ENCODE data around the gene C2CD2. TPM values are rescaled to one million over a fixed set of nuclear protein-coding genes. Genes with fewer than 3 reads are reported as not detected.

Gene C2CD2
- total and polyA plus RNA-seq, 8 donors = 18.3 to 24.1 (median 19.6) TPM

DNA sequence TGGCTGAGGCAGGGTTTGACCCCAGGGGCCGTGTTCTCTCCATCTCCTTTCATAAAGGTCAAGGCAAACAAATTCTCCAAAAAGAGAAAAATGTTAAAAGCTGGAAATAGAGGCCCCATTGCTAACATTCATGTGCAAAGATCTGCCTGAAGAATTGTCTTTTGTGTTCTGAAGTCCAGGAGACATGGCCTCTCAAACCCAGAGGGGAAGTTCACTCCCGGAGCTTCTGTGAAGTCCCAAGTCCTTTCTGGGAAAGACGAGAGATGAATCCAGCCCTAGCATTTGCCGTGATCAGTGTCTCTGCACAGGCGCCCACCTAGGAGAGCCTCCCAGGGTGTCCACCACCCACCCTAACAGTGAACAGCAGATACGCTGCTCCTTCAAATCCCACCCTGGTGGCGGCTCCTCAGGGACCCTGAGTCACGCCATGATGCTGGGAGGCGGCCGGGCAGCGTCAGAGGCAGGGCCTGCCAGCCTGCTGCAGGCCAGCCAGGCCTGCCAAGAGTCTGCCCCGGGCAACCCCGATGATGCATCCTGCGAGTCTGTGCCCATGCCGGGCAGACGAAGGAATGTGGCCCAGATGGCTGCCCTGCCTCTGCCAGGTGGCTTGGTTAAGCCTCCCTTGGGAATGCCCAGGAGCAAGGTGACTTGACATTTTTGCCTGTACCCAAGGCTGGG, 5.2 kb upstream of the C2CD2 start:
- Histone ChIP-seq H3K36me3 (no peaks in the 10 kb centered on the region), H3K27ac (no peak overlapping the region), H3K27me3 (no peaks in the 10 kb centered on the region), H3K9me3 (no peaks in the 10 kb centered on the region), H3K4me3 (no peak overlapping the region), H3K4me1 (peaks cover 3 to 13% of the 10 kb centered on the region in 2 donors)
- ATAC-seq = no peak
- TF ChIP-seq, protein P1, sequence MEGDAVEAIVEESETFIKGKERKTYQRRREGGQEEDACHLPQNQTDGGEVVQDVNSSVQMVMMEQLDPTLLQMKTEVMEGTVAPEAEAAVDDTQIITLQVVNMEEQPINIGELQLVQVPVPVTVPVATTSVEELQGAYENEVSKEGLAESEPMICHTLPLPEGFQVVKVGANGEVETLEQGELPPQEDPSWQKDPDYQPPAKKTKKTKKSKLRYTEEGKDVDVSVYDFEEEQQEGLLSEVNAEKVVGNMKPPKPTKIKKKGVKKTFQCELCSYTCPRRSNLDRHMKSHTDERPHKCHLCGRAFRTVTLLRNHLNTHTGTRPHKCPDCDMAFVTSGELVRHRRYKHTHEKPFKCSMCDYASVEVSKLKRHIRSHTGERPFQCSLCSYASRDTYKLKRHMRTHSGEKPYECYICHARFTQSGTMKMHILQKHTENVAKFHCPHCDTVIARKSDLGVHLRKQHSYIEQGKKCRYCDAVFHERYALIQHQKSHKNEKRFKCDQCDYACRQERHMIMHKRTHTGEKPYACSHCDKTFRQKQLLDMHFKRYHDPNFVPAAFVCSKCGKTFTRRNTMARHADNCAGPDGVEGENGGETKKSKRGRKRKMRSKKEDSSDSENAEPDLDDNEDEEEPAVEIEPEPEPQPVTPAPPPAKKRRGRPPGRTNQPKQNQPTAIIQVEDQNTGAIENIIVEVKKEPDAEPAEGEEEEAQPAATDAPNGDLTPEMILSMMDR (IDR thresholded peaks at IDR 0.05) = no peak
- intact Hi-C loops (cut with DNase I) = no loop called here
- no peak for DNase-seq

DNA sequence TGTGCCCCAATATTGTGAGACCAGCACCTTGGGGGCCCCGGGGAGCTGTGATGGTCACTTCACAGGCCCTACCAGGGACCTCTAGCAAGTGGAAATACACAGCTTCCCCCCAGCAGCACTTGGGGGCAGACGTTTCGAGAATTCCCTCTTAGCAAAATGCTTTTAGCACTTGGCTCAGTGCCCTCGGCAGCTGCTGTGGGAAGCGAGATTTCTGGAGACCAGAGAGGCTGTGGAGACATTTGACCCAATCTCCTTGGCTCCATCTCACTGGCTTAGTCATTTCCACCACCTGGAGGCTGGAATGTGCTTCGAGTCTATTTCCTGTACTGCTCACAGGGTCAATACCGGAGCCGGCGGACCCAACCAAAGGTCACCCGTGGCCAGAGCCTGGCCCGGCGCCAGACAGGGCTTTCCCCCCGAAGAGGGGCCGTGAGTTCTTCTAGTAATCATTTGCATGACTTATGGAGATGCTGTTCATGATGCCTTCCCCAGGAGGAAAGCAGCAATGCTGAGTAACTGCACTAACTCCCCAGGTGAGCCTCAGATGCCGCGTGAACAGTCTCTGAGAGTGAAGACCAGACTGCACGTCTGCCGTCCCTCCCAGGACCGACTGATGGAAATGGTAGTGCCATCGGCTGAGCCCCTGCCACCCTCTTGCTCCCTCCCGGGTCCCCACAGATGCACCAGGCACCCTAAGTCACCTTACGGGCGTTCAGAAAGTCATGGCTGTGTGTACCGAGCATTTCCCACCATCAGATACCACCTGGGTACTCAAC, 4.4 kb upstream of the C2CD2 start:
- TF ChIP-seq, protein P1 (IDR thresholded peaks at IDR 0.05) = no peak
- DNase-seq = peak in 3 of 4 donors; percentile 58 to 88 (median 77)
- ATAC-seq = peak; percentile 29
- intact Hi-C loops (cut with DNase I) = no loop called here
- peaks cover 0 to 4% of the 10 kb centered on the region in 2 donors for H3K27me3 ChIP-seq
- H3K27ac ChIP-seq = peak overlapping the region in 1 of 2 donors; percentile 8
- H3K9me3 ChIP-seq = no peaks in the 10 kb centered on the region
- H3K4me3 ChIP-seq = no peak overlapping the region
- H3K4me1 ChIP-seq = peaks cover 6 to 13% of the 10 kb centered on the region in 2 donors
- no peaks in the 10 kb centered on the region for H3K36me3 ChIP-seq

DNA sequence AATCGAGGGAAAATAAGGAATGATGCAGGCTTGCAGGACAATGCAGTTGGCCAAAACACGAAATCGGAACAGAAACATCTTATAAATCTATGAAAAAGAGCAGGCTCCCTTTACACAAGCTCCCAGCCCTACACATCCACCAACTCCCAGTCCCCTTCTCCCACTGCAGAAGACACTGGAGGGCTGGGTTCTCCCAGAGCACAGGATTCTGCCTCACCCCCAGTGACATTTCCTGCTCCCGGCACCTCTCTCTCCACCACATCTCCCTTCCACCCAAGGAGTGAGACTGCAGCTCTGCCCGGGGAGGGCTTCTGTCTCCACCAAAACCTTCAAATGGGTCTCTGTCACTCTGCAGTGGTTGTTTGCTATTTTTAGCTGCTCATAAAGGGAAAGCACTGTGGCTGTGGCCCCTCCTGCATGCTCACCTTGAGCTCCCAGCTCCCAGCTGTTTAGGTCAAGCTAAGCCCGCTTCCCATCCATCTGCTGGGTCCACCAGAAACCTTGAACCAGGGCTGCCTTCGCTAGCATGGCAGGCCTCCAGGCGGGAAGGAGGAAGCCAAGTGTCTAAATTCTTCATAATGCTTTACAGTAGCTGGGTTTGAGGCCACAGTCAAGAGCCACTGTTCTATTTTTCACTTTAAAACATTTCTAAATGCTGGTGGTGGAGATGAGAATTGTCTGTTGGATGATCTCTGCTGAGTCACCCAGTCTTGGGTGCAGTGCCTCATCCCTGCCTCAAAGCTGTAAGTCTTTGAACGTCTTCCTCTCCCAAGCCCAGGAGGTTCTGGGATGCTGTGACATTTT, 3.3 kb upstream of the C2CD2 start:
- intact Hi-C loops (cut with DNase I) = no loop called here
- TF ChIP-seq, protein P1 (IDR thresholded peaks at IDR 0.05) = no peak
- Histone ChIP-seq H3K36me3 (no peaks in the 10 kb centered on the region), H3K4me3 (no peak overlapping the region), H3K4me1 (peaks cover 17 to 22% of the 10 kb centered on the region in 2 donors), H3K27me3 (peaks cover 0 to 12% of the 10 kb centered on the region in 2 donors), H3K9me3 (no peaks in the 10 kb centered on the region), H3K27ac (peak overlapping the region in 1 of 2 donors; percentile 21)
- ATAC-seq = no peak
- DNase-seq = no peak

DNA sequence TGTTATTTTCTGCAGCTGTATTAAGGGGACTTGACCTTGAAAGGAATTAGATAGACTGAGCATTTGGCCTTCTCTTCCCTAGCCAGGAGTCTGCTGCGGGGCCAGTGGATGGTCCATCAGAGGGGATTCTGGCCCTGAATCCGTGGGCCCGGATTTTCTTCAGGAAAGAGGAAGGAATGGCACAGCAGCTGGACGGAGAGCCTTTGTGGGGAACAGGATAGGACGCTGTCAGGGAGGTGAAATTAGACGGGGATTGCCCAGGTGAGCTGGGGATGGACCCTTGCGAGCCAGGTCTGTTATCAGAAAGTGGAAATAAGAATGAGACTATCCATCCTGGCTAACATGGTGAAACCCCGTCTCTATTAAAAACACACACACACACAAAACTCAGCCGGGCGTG, 1.7 kb upstream of the C2CD2 start:
- no peak for DNase-seq
- Histone ChIP-seq H3K9me3 (no peaks in the 10 kb centered on the region), H3K36me3 (no peaks in the 10 kb centered on the region), H3K4me3 (no peak overlapping the region), H3K4me1 (peaks cover 22 to 27% of the 10 kb centered on the region in 2 donors), H3K27ac (no peak overlapping the region), H3K27me3 (peaks cover 0 to 12% of the 10 kb centered on the region in 2 donors)
- TF ChIP-seq, protein P1 (IDR thresholded peaks at IDR 0.05) = no peak
- no peak for ATAC-seq
- intact Hi-C loops (cut with DNase I) = no loop called here
